Measurements from ENCODE around the gene TENT4B.

The TENT4B gene

DNA sequence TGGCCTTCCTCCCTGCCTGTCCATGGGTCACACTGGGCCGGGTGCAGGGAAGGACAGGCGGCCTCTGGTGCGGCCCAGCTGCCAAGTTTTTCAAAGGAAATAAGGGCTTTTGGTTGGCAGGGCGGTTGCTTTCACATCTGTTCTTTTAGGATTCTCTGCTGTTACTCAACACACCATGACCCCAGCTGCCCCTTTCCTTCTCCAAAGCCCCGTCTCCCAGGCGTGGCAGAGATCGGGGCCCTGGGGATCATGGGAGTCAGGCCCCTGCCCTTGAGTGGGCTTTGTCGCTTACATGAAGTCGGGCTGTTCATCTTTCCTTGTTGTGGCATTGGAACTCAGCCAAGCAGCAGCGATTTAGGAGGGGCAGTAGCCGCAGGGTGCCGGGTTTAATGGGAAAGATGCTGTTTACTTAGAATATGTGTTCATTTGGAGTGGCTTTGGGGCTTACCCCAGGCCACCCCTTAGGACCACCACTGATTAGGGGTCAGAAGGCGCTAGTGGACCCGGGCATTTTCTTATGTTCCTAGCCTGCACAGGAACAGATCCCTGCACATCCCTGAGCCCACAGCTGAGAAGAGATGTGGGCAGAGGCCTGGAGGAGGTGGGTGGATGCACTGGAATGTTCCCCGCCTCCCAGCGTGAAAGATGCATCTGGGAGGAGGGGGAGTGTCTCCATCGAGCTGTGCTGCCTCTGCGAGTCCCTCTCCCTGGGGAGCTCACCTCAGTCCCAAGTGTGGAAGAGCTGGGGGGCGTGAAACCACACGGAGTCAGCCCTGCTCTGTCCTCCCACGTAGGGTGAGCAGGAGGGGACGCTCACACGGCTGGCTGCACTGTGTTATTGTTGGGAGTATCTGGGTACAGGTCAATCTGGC is 106.5 kb downstream of the TENT4B start:
- DNase-seq, result no peak
- no peaks in the 10 kb centered on the region for H3K36me3 ChIP-seq (ENCODE audit: control insufficient read depth, insufficient read depth, low read length)
- H3K56ac ChIP-seq (ENCODE audit: low read length), result no peak overlapping the region
- H3K79me1 ChIP-seq (ENCODE audit: low read length), result no peaks in the 10 kb centered on the region
- no peak overlapping the region for H3K4me2 ChIP-seq (ENCODE audit: low read length)
- no peaks in the 10 kb centered on the region for H3K27me3 ChIP-seq (ENCODE audit: insufficient read depth, low read length, poor library complexity)
- H3K79me2 ChIP-seq (ENCODE audit: control insufficient read depth, insufficient read depth, low read length), result no peaks in the 10 kb centered on the region
- H3K4me3 ChIP-seq (ENCODE audit: low read length), result no peak overlapping the region
- no peak overlapping the region for H2BK15ac ChIP-seq (replicated peaks; ENCODE audit: low read depth)
- no peak overlapping the region for H4K8ac ChIP-seq (ENCODE audit: low read depth, low read length)
- no peak overlapping the region for H3K23ac ChIP-seq (ENCODE audit: low read length)
- H3K9ac ChIP-seq (ENCODE audit: low read length), result no peak overlapping the region
- no peak overlapping the region for H3K27ac ChIP-seq (ENCODE audit: low read depth, low read length)
- no peak overlapping the region for H3K4ac ChIP-seq (ENCODE audit: low read depth, low read length)
- no peak overlapping the region for H3K18ac ChIP-seq (ENCODE audit: low read length)
- no peaks in the 10 kb centered on the region for H3K4me1 ChIP-seq (ENCODE audit: control insufficient read depth, low read depth, low read length)
- H4K5ac ChIP-seq (ENCODE audit: low read length), result no peak overlapping the region
- no peak overlapping the region for H2BK5ac ChIP-seq (ENCODE audit: low read length)
- no peak overlapping the region for H2BK120ac ChIP-seq (ENCODE audit: low read depth, low read length)
- no peak overlapping the region for H2AK5ac ChIP-seq (ENCODE audit: low read length)
- no CpG with 5 or more reads among the region's 23 CpGs for WGBS (ENCODE audit: extremely low coverage, insufficient coverage, low lambda C conversion rate)

DNA sequence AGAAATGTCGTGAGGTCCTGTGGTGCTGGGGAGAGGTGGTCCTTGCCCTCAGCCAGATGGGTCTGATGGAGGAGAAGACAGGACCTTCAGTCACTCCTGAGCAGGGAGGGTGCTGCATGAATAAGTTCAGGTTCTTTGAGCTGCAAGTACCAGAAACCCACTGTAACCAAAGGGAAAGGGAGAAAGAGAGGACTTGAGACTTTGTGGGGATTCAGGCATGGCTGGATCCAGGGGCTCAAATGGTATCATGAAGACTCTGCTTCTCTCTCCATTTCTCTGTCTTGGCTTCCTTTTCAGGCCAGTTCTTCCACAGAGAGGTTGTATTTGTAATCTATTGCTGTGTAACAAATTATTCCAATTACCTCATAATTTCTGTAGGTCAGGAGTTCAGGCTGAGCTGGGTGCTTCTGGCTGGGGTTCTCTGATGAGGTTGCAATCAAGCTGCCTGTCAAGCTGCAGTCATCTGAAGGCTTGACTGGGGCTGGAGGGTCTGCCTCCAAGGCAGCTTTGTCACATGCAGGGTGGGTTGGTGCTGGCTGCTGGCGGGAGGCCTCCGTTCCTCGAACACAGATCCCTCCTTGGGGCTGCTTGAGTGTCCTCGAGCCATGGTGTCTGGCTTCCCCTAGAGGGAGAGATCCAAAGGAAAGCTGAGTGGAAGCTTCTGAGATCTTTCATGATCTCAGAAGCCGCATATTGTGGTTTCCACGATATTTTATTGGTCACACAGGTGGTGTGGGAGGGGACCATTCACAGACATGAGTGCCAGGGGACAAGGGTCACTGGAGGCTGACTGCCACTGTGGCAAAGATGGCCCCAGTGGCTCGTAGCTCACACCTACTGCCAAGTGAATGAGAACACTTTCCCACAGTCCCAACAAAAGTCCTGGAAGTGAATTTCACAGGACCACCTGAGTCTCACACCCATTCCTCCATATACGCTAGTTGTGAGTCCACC is 107.4 kb downstream of the TENT4B start:
- Histone ChIP-seq H2BK120ac (ENCODE audit: low read depth, low read length) (no peak overlapping the region), H3K79me2 (ENCODE audit: control insufficient read depth, insufficient read depth, low read length) (no peaks in the 10 kb centered on the region), H3K4me1 (ENCODE audit: control insufficient read depth, low read depth, low read length) (no peaks in the 10 kb centered on the region)

GRCh38 chr16:50261160-50261706 is 108.1 kb downstream of the TENT4B start:
- Histone ChIP-seq H3K79me2 (ENCODE audit: control insufficient read depth, insufficient read depth, low read length) (no peaks in the 10 kb centered on the region), H4K8ac (ENCODE audit: low read depth, low read length) (no peak overlapping the region), H2BK120ac (ENCODE audit: low read depth, low read length) (no peak overlapping the region), H3K56ac (ENCODE audit: low read length) (no peak overlapping the region), H3K4me3 (ENCODE audit: low read length) (no peak overlapping the region), H3K4ac (ENCODE audit: low read depth, low read length) (no peak overlapping the region), H3K79me1 (ENCODE audit: low read length) (no peaks in the 10 kb centered on the region), H3K27ac (ENCODE audit: low read depth, low read length) (no peak overlapping the region), H3K23ac (ENCODE audit: low read length) (no peak overlapping the region), H3K27me3 (ENCODE audit: insufficient read depth, low read length, poor library complexity) (no peaks in the 10 kb centered on the region), H3K18ac (ENCODE audit: low read length) (no peak overlapping the region), H3K4me2 (ENCODE audit: low read length) (no peak overlapping the region), H3K36me3 (ENCODE audit: control insufficient read depth, insufficient read depth, low read length) (no peaks in the 10 kb centered on the region), H2AK5ac (ENCODE audit: low read length) (no peak overlapping the region), H3K4me1 (ENCODE audit: control insufficient read depth, low read depth, low read length) (peaks cover 2% of the 10 kb centered on the region), H2BK5ac (ENCODE audit: low read length) (no peak overlapping the region), H2BK15ac (replicated peaks; ENCODE audit: low read depth) (no peak overlapping the region), H4K5ac (ENCODE audit: low read length) (no peak overlapping the region), H3K9ac (ENCODE audit: low read length) (no peak overlapping the region)
- no peak for DNase-seq
- WGBS (ENCODE audit: extremely low coverage, insufficient coverage, low lambda C conversion rate), result no CpG with 5 or more reads among the region's 9 CpGs

More for the DNA sequence above, 107.4 kb downstream of the TENT4B start:
- Histone ChIP-seq H2BK15ac (replicated peaks; ENCODE audit: low read depth) (no peak overlapping the region), H3K18ac (ENCODE audit: low read length) (no peak overlapping the region), H3K79me1 (ENCODE audit: low read length) (no peaks in the 10 kb centered on the region), H3K27ac (ENCODE audit: low read depth, low read length) (no peak overlapping the region), H4K8ac (ENCODE audit: low read depth, low read length) (no peak overlapping the region), H3K23ac (ENCODE audit: low read length) (no peak overlapping the region), H3K27me3 (ENCODE audit: insufficient read depth, low read length, poor library complexity) (no peaks in the 10 kb centered on the region), H3K4me3 (ENCODE audit: low read length) (no peak overlapping the region), H3K4ac (ENCODE audit: low read depth, low read length) (no peak overlapping the region), H3K36me3 (ENCODE audit: control insufficient read depth, insufficient read depth, low read length) (no peaks in the 10 kb centered on the region), H3K56ac (ENCODE audit: low read length) (no peak overlapping the region), H2AK5ac (ENCODE audit: low read length) (no peak overlapping the region), H4K5ac (ENCODE audit: low read length) (no peak overlapping the region), H2BK5ac (ENCODE audit: low read length) (no peak overlapping the region), H3K4me2 (ENCODE audit: low read length) (no peak overlapping the region), H3K9ac (ENCODE audit: low read length) (no peak overlapping the region)
- DNase-seq, result no peak
- no CpG with 5 or more reads among the region's 9 CpGs for WGBS (ENCODE audit: extremely low coverage, insufficient coverage, low lambda C conversion rate)

DNA sequence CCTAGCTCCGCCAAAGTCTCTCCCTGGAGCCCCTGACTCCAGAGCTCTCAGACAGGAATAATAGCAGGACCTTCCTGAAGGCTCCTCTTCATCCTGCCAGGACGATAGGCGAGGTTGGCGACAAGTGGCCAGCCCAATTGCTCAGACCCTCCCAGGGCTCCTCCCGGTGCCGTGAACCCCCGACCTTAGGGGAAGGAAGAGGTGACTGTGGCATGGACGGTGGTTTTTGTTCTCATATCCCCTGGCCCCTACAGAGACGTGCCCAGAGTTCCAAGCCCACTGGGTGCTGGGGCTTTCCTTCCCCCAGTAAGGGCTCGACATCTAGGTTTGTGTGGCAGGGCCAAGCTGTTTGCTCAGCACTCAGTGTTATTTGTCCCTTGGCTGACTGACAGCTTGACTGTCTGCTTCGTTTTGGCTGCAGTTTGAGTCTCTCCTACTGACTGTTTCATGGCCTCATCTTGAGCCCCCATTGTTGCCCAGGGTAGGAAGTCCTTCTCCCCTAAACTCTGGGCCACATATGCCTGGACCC is 108.7 kb downstream of the TENT4B start:
- no CpG with 5 or more reads among the region's 11 CpGs for WGBS (ENCODE audit: extremely low coverage, insufficient coverage, low lambda C conversion rate)
- H3K79me1 ChIP-seq (ENCODE audit: low read length), result no peaks in the 10 kb centered on the region
- H3K4me3 ChIP-seq (ENCODE audit: low read length), result no peak overlapping the region
- H3K36me3 ChIP-seq (ENCODE audit: control insufficient read depth, insufficient read depth, low read length), result no peaks in the 10 kb centered on the region
- H3K27ac ChIP-seq (ENCODE audit: low read depth, low read length), result no peak overlapping the region
- no peak overlapping the region for H3K18ac ChIP-seq (ENCODE audit: low read length)
- no peak overlapping the region for H2BK120ac ChIP-seq (ENCODE audit: low read depth, low read length)
- H3K23ac ChIP-seq (ENCODE audit: low read length), result no peak overlapping the region
- H3K27me3 ChIP-seq (ENCODE audit: insufficient read depth, low read length, poor library complexity), result no peaks in the 10 kb centered on the region
- H2AK5ac ChIP-seq (ENCODE audit: low read length), result no peak overlapping the region
- no peaks in the 10 kb centered on the region for H3K79me2 ChIP-seq (ENCODE audit: control insufficient read depth, insufficient read depth, low read length)
- H3K4ac ChIP-seq (ENCODE audit: low read depth, low read length), result no peak overlapping the region
- no peak overlapping the region for H3K56ac ChIP-seq (ENCODE audit: low read length)
- H3K4me1 ChIP-seq (ENCODE audit: control insufficient read depth, low read depth, low read length), result peaks cover 6% of the 10 kb centered on the region
- no peak overlapping the region for H4K5ac ChIP-seq (ENCODE audit: low read length)
- no peak overlapping the region for H3K9ac ChIP-seq (ENCODE audit: low read length)
- no peak for DNase-seq
- no peak overlapping the region for H3K4me2 ChIP-seq (ENCODE audit: low read length)
- no peak overlapping the region for H2BK15ac ChIP-seq (replicated peaks; ENCODE audit: low read depth)
- H4K8ac ChIP-seq (ENCODE audit: low read depth, low read length), result no peak overlapping the region
- H2BK5ac ChIP-seq (ENCODE audit: low read length), result no peak overlapping the region

DNA sequence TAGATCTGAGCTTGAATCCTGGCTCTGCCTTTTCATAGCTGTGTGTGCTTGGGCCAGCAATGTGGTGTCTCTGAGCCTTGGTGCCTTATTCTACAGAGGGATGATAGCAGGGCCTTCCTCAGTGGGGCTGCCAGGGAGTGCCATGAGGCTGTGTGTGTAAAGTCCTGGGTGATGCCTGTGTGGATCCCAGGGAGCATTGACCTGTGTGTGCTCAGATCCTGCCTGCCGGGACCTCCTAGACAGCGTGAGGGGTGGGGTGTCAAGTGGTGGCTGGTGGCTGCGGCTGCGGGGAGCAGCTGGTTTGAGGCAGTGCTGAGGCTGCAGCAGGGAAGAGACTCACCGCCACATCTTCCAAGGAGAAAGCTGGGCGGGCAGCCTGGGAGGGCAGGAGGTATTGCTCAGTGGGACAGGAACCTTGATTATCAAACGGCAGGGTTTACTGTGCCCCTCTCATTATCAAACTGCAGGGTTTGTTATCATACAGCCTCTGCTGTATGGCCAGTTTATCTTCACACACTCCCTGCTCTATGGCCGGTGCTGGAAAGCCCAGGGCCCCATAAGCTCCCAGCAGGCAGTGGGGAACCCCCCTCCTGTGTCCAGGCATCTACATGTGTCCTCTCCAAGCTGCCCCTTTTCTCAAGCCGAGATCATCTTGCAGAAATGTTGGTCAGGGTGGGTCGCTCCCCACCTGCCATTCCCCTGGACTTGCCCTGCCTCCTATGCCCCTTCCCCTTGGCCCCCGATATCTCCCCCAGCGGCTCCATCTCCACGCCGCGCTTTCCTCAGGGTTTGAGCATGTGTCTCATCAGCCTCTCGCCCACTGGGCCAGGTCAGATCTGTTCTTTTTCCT is 110.2 kb downstream of the TENT4B start:
- Histone ChIP-seq H3K4me2 (ENCODE audit: low read length) (no peak overlapping the region), H3K36me3 (ENCODE audit: control insufficient read depth, insufficient read depth, low read length) (no peaks in the 10 kb centered on the region), H2AK5ac (ENCODE audit: low read length) (no peak overlapping the region), H3K9ac (ENCODE audit: low read length) (no peak overlapping the region), H4K5ac (ENCODE audit: low read length) (no peak overlapping the region), H3K27ac (ENCODE audit: low read depth, low read length) (no peak overlapping the region), H4K8ac (ENCODE audit: low read depth, low read length) (no peak overlapping the region), H2BK5ac (ENCODE audit: low read length) (no peak overlapping the region), H3K4me1 (ENCODE audit: control insufficient read depth, low read depth, low read length) (peaks cover 8% of the 10 kb centered on the region), H2BK15ac (replicated peaks; ENCODE audit: low read depth) (no peak overlapping the region), H3K23ac (ENCODE audit: low read length) (no peak overlapping the region), H3K18ac (ENCODE audit: low read length) (no peak overlapping the region), H3K79me2 (ENCODE audit: control insufficient read depth, insufficient read depth, low read length) (no peaks in the 10 kb centered on the region), H3K79me1 (ENCODE audit: low read length) (no peaks in the 10 kb centered on the region), H3K56ac (ENCODE audit: low read length) (no peak overlapping the region), H3K27me3 (ENCODE audit: insufficient read depth, low read length, poor library complexity) (no peaks in the 10 kb centered on the region), H3K4me3 (ENCODE audit: low read length) (no peak overlapping the region), H2BK120ac (ENCODE audit: low read depth, low read length) (no peak overlapping the region), H3K4ac (ENCODE audit: low read depth, low read length) (no peak overlapping the region)
- no CpG with 5 or more reads among the region's 16 CpGs for WGBS (ENCODE audit: extremely low coverage, insufficient coverage, low lambda C conversion rate)
- DNase-seq, result no peak
